HepG2 (cell line): ENCODE data around the gene STIMATE.

Experiments
- ATF7-NPFF ChIP-seq: sonication (generic); formaldehyde crosslinking; IDR thresholded peaks from 2 replicates; pipeline ENCODE4 v1.8.1; 2023; ENCODE audit warnings: mild to moderate bottlenecking, low read depth, missing genetic modification reagents, moderate library complexity
- PRMT3 ChIP-seq: sonication (generic); formaldehyde crosslinking; IDR thresholded peaks from 2 replicates; pipeline ENCODE4 v1.8.1; 2022; ENCODE audit warnings: low read depth, mild to moderate bottlenecking, moderate library complexity, missing genetic modification reagents, borderline replicate concordance
- SAP130 ChIP-seq: IDR thresholded peaks from 2 replicates; pipeline ENCODE4 v1.6.1; 2016; ENCODE audit warnings: low read depth
- ZNF782 ChIP-seq: sonication (generic); formaldehyde crosslinking; IDR thresholded peaks from 2 replicates; pipeline ENCODE4 v1.4.0; 2020; ENCODE audit warnings: missing genetic modification reagents, mild to moderate bottlenecking, borderline replicate concordance
- TF ChIP-seq, protein P1 (sequence below): sonication (generic); formaldehyde crosslinking; IDR thresholded peaks from 2 replicates; pipeline ENCODE4 v1.5.0; 2020; ENCODE audit warnings: mild to moderate bottlenecking, missing genetic modification reagents, borderline replicate concordance

DNA sequence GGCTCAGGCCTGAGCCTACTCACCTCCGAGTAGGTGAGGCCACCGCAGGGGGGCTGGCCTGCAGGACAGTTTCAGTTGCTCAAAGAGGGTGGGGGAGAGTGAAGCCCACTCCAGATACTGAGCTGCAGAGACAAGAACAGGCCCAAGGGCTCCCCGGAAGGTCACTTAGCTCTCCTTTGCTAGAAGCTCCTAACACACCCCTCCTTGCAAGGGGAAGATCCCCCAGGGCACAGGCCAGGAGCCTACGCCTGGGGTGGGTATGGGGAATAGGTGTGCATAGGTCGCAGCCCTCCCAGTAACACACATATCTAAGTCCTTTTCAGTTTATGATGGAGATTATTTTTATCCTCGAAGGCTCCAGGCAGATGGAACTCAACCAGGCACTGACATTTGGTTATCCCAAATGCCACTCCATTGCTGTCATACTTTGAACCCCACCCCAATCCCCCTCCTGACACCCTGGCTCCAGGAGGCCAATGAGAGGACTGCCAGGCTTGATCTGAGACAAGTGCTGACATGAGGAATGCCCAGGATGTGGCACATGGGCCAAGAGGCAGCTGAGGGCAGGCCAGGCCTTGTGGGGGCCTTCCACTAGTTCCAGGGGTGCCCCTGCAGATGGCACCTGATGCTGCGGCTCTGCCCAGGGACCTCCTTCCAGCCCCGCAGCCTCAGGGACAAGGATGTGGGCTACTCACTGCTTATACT is 61.4 kb downstream of the STIMATE start:
- TF ChIP-seq, protein P1, sequence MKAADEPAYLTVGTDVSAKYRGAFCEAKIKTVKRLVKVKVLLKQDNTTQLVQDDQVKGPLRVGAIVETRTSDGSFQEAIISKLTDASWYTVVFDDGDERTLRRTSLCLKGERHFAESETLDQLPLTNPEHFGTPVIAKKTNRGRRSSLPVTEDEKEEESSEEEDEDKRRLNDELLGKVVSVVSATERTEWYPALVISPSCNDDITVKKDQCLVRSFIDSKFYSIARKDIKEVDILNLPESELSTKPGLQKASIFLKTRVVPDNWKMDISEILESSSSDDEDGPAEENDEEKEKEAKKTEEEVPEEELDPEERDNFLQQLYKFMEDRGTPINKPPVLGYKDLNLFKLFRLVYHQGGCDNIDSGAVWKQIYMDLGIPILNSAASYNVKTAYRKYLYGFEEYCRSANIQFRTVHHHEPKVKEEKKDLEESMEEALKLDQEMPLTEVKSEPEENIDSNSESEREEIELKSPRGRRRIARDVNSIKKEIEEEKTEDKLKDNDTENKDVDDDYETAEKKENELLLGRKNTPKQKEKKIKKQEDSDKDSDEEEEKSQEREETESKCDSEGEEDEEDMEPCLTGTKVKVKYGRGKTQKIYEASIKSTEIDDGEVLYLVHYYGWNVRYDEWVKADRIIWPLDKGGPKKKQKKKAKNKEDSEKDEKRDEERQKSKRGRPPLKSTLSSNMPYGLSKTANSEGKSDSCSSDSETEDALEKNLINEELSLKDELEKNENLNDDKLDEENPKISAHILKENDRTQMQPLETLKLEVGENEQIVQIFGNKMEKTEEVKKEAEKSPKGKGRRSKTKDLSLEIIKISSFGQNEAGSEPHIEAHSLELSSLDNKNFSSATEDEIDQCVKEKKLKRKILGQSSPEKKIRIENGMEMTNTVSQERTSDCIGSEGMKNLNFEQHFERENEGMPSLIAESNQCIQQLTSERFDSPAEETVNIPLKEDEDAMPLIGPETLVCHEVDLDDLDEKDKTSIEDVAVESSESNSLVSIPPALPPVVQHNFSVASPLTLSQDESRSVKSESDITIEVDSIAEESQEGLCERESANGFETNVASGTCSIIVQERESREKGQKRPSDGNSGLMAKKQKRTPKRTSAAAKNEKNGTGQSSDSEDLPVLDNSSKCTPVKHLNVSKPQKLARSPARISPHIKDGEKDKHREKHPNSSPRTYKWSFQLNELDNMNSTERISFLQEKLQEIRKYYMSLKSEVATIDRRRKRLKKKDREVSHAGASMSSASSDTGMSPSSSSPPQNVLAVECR (CRISPR knock-in tag), result no peak
- TF ChIP-seq PRMT3 (CRISPR knock-in tag) (no peak), ATF7-NPFF (CRISPR knock-in tag) (no peak), ZNF782 (CRISPR knock-in tag) (no peak), SAP130 (CRISPR knock-in tag) (no peak)
